ENCODE results near the gene SGIP1. TPM values are rescaled to one million over a fixed set of nuclear protein-coding genes. Genes with fewer than 3 reads are reported as not detected.

The SGIP1 gene
- total and polyA plus RNA-seq, 8 donors = 6.8 to 16.6 (median 8.6) TPM

DNA sequence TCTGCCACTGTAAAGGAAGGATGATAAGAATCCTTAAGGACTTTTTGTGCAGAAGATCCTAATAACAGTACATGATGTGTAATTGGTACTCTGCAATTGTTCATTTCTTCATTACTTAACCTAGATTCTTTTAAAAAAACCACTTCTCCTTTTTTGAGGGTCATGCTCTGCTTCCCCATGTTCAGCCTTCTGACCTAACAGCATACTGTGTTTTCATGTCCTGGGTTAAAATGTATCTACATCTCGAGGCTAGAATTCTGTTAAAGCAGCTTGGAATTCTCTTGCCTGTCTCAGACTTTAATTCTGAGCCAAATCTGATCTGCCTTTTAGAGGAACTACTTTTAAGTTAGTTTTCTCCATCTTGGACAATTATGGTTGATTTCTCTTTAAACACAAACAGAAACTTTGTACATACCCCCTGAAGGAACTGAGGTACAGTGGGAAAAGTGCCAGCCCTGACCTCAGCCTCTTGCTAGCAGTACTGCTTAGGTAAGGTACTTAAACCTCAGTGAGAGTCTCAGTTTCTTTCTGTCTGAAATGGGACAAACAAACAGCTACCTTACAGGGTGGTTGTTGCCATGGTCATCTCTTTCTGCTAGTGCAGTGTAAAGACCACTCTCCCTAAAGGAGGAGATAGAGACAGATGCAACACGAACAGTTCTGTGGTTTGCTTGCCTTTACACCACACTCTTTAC is 115.1 kb downstream of the SGIP1 start:
- no peak overlapping the region for H3K4me3 ChIP-seq
- H3K27me3 ChIP-seq = no peaks in the 10 kb centered on the region
- H3K27ac ChIP-seq = no peak overlapping the region
- intact Hi-C loops (cut with DNase I) = no loop called here
- ATAC-seq (peak; percentile 29), DNase-seq (peak in 1 of 4 donors; percentile 5)
- H3K9me3 ChIP-seq = no peaks in the 10 kb centered on the region
- TF ChIP-seq, protein P1, sequence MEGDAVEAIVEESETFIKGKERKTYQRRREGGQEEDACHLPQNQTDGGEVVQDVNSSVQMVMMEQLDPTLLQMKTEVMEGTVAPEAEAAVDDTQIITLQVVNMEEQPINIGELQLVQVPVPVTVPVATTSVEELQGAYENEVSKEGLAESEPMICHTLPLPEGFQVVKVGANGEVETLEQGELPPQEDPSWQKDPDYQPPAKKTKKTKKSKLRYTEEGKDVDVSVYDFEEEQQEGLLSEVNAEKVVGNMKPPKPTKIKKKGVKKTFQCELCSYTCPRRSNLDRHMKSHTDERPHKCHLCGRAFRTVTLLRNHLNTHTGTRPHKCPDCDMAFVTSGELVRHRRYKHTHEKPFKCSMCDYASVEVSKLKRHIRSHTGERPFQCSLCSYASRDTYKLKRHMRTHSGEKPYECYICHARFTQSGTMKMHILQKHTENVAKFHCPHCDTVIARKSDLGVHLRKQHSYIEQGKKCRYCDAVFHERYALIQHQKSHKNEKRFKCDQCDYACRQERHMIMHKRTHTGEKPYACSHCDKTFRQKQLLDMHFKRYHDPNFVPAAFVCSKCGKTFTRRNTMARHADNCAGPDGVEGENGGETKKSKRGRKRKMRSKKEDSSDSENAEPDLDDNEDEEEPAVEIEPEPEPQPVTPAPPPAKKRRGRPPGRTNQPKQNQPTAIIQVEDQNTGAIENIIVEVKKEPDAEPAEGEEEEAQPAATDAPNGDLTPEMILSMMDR (IDR thresholded peaks at IDR 0.05) = no peak
- no peaks in the 10 kb centered on the region for H3K4me1 ChIP-seq
- no peaks in the 10 kb centered on the region for H3K36me3 ChIP-seq

- H3K4me1 ChIP-seq = no peaks in the 10 kb centered on the region
- H3K27me3 ChIP-seq = no peaks in the 10 kb centered on the region
- H3K4me3 ChIP-seq = no peak overlapping the region
- DNase-seq = no peak
- H3K27ac ChIP-seq = no peak overlapping the region
- TF ChIP-seq, protein P1 (IDR thresholded peaks at IDR 0.05) = no peak
- H3K36me3 ChIP-seq = no peaks in the 10 kb centered on the region
- ATAC-seq = no peak
- H3K9me3 ChIP-seq = no peaks in the 10 kb centered on the region
- intact Hi-C loops (cut with DNase I) = no loop called here
Observed at GRCh38 chr1:66652556-66652955, 118.6 kb downstream of the SGIP1 start.

GRCh38 chr1:66654643-66655042 is 120.7 kb downstream of the SGIP1 start:
- Histone ChIP-seq H3K27me3 (no peaks in the 10 kb centered on the region), H3K9me3 (no peaks in the 10 kb centered on the region), H3K4me1 (no peaks in the 10 kb centered on the region), H3K27ac (no peak overlapping the region), H3K4me3 (no peak overlapping the region), H3K36me3 (no peaks in the 10 kb centered on the region)
- DNase-seq = no peak
- no peak for ATAC-seq
- TF ChIP-seq, protein P1 (IDR thresholded peaks at IDR 0.05) = no peak
- intact Hi-C loops (cut with DNase I) = no loop called here

DNA sequence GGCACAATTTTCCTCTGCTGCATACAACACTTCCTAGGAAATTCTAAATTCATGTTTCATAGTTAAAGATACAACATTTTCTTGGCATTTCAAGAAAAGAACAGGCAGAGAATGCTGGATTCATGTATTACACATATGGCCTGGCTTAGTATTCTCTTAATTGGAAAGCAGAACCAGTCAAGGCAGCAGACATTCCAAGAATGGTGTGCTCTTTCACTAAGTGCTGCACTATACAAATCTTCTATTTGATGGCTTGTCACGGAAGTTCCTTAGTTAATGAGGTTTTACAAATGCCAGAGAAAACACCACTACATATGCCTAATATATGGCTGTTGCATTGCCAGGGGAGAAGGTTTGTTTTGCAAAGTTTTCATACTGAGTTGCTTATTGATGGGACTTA is 137.5 kb downstream of the SGIP1 start:
- Histone ChIP-seq H3K27me3 (no peaks in the 10 kb centered on the region), H3K4me1 (no peaks in the 10 kb centered on the region), H3K27ac (no peak overlapping the region), H3K4me3 (no peak overlapping the region), H3K36me3 (no peaks in the 10 kb centered on the region), H3K9me3 (no peaks in the 10 kb centered on the region)
- ATAC-seq (no peak), DNase-seq (no peak)
- intact Hi-C loops (cut with DNase I) = no loop called here
- TF ChIP-seq, protein P1 (IDR thresholded peaks at IDR 0.05) = no peak

- ATAC-seq (peak; percentile 76), DNase-seq (no peak)
- Histone ChIP-seq H3K4me1 (peaks cover 0 to 2% of the 10 kb centered on the region in 2 donors), H3K27ac (peak overlapping the region in 1 of 2 donors; percentile 67), H3K36me3 (no peaks in the 10 kb centered on the region), H3K4me3 (no peak overlapping the region), H3K27me3 (no peaks in the 10 kb centered on the region), H3K9me3 (no peaks in the 10 kb centered on the region)
- TF ChIP-seq, protein P1 (IDR thresholded peaks at IDR 0.05) = no peak
- intact Hi-C loops (cut with DNase I) = no loop called here
Observed at GRCh38 chr1:66676613-66677298, 142.8 kb downstream of the SGIP1 start.
